Gastrocnemius medialis (tissue), 4 donors: ENCODE measurements around the gene NRXN2.

Experiments
- CTCF ChIP-seq, 5 experiments: fragments of 450-650 bp in 3 of 5; fragments of 200-600 bp in 2 of 5; sonication (generic) in 2 of 5; IDR thresholded peaks in 4 of 5; conservative IDR thresholded peaks in 1 of 5; 1 replicate in 4 of 5; 2 replicates in 1 of 5; pipeline ENCODE4 v1.5.1; 2016 to 2019; ENCODE audit warnings: antibody characterized with exemption in 5 of 5, mild to moderate bottlenecking in 3 of 5, moderate library complexity in 3 of 5
- POLR2A ChIP-seq, 2 donors: fragments of 450-650 bp; IDR thresholded peaks; one replicate each; pipeline ENCODE4 v1.6.1; 2017; ENCODE audit warnings: antibody characterized with exemption in 2 of 2, mild to moderate bottlenecking in 2 of 2, moderate library complexity in 2 of 2

- TF ChIP-seq POLR2A (IDR thresholded peaks at IDR 0.05): no peak
- no peak for TF ChIP-seq CTCF (IDR thresholded peaks at IDR 0.05 in 4 of 5, conservative IDR thresholded peaks at IDR 0.05 in 1 of 5)
Observed at GRCh38 chr11:64747961-64748665, 25.1 kb upstream of the NRXN2 start.
